ENCODE data around the gene SBF2.

Gene SBF2

DNA sequence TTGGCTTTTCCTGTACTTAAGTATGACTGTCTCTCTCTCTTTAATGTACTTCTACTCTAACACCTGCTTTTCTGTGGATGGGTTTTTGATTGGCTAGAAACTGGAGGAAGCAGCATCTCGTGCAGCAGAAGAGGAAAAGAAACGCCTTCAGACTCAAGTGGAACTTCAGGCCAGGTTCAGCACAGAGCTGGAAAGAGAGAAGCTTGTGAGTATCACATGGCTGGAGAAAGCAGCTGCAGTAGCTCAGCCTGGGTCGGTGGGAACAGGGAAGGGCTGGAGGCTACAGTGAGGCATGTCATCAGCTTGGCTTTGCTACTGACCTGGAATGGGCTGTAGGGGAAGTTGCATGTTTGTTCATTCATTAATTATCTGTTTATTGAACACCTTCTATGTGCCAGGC is 555.9 kb downstream of the SBF2 start:
- DNase-seq = no peak

DNA sequence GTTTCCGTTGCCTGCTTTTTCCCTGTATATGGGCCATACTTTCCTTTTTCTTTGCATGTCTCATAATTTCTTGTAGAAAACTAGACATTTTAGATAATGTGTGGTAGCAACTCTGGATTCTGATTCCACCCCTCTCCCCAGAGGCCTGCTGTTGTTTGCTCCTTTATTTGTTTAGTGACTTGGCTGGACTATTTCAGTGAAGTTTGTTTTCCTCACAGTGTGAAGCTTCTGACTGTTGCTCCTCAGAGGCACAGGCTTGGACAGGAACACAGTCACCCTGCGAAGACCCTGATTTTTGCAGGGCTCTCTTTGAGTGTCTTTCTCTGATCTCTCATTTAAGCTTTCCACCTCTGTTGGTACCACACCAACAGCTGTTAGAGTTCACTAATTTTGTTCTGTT is 557.7 kb downstream of the SBF2 start:
- DNase-seq = no peak

DNA sequence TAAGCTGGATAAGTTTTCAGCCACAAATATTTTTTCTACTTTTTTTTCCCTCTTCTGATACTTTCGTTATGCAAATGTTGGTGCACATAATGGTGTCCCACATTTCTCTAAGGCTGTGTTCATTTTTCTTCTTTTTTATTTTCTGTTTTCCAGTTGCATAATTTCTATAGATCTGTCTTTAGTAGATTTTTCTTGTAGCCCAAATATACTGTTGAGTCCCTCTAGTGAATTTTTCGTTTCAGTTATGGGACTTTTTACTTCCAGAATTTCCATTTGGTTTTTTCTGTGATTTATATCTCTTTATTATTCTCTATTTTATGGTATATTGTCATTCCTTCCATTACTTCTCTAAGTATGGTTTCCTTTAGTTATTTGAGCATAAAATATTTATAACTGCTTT is 558.1 kb downstream of the SBF2 start:
- no peak for DNase-seq

DNA sequence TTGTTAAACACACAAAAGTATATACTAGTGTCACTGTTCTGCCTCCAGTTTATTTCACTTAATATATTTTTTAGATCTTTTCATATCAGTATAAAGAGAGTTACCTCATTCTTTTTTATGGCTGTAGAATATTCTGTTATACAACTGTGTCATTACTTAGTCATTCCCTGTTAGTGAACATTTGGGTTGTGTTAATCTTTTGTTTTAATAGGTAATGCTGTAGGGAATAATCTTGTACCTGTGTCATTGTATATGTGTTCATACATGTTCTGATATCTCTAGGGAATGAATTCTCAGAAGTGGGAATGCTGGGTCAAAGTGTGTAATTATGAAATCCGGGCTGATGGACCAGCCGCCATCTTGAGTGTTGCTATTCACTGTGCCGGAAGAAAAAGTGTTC is 558.8 kb downstream of the SBF2 start:
- DNase-seq = no peak

- DNase-seq = no peak
These were observed 560.8 kb downstream of the SBF2 start for GRCh38 chr11:9733212-9733611.

DNA sequence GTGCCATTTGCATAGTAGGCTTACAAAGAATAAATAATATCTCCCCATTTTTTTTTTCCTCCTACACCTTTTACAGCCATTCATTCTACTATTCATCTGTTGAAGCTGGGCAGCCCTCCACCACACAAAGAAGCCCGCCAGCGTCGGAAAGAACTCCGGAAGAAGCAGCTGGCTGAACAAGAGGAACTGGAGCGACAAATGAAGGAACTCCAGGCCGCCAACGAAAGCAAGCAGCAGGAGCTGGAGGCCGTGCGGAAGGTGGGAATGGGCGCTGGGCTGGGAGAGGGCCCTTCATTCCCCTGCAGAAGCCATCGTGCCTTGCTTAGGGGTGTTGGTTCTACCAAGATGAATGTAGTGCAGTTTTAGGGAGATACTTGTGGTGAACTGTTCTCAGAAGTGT is 561.6 kb downstream of the SBF2 start:
- no peak for DNase-seq

GRCh38 chr11:9731256-9731655 is 562.8 kb downstream of the SBF2 start:
- DNase-seq = no peak

All from stimulated activated CD4-positive, alpha-beta T cell treated with anti-CD3 and anti-CD28 coated beads, Interleukin-4, amount 100 ng/mL, for 4 hours (primary cell).